OCI-LY3 (cell line): Measurements from ENCODE around the gene GTF3C5.

Experiments
- CTCF ChIP-seq: fragments of 200-600, 300-600 bp; sonication (generic); IDR thresholded peaks from 2 replicates; pipeline ENCODE4 v1.5.1; 2014; ENCODE audit warnings: antibody characterized with exemption, low read length, low read depth
- EZH2phosphoT487 ChIP-seq: fragments of 200-600 bp; shearing (Covaris generic); IDR thresholded peaks from 2 replicates; pipeline ENCODE4 v1.6.1; 2018; ENCODE audit warnings: antibody characterized with exemption, mixed run types, low read depth

GRCh38 chr9:133075925-133076630, 45.3 kb downstream of the GTF3C5 start:
- TF ChIP-seq CTCF (no peak), EZH2phosphoT487 (no peak)
